AG09319 (cell line): ENCODE measurements around the gene GCLM.

ENCODE experiments used
- DNase-seq: peaks from one replicate; pipeline ENCODE4 v3.0.0-alpha.2; 2010; ENCODE audit warnings: low read depth; ENCODE audit errors: extremely low read depth
- CTCF ChIP-seq: IDR thresholded peaks from 2 replicates; pipeline ENCODE4 v1.5.1; 2011; ENCODE audit warnings: low read depth, mild to moderate bottlenecking, inconsistent platforms, low read length, moderate library complexity

GCLM gene

GRCh38 chr1:93905734-93906133, 3.5 kb downstream of the GCLM start:
- TF ChIP-seq CTCF: no peak
- DNase-seq: no peak

- TF ChIP-seq CTCF: no peak
- DNase-seq: no peak
Measured at GRCh38 chr1:93905051-93905450, 4.2 kb downstream of the GCLM start.

GRCh38 chr1:93904228-93904627, 5.0 kb downstream of the GCLM start:
- no peak for TF ChIP-seq CTCF
- DNase-seq: no peak

GRCh38 chr1:93900723-93901504, 8.3 kb downstream of the GCLM start:
- TF ChIP-seq CTCF: no peak
- no peak for DNase-seq

- no peak for TF ChIP-seq CTCF
- DNase-seq: no peak
Measured at GRCh38 chr1:93899543-93900207, 9.6 kb downstream of the GCLM start.

GRCh38 chr1:93888900-93889299, 20.3 kb downstream of the GCLM start:
- DNase-seq: no peak
- no peak for TF ChIP-seq CTCF

- no peak for TF ChIP-seq CTCF
- DNase-seq: no peak
Measured at GRCh38 chr1:93882269-93882668, 27.0 kb downstream of the GCLM start.
